ENCODE data around the gene SHANK1.
"Not testable (repeated sequence)": the region's sequence is repeated elsewhere in the genome, so short reads cannot be mapped to it uniquely, and the experiment has no call there.

Gene SHANK1

DNA sequence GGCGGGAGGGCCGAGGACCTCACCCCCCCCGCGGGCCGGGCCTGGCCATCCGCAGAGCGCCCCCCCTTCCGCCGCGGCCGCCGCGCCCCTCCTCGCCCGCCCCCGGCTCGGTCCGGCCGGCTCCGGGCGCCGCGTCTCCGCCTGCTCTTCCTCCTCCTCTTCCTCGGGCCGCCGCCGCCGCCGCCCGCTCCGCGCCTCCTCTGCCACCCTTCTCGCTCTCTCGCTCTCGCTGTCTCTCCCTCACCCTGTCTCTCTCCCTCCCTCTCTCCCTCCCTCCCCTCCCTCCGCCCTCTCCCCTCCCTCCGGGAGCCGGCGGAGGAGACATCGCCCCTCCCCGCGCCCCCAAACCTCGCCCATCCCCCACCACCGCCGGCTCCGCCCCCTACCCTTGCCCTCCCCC, at the start of gene SHANK1:
TSS of gene SHANK1 (minus strand) at position 237 of the 400 bp plus-strand sequence. CDS start 2,883 bp downstream, outside the sequence.
- DNase-seq (ENCODE audit: low read depth) = no peak

DNA sequence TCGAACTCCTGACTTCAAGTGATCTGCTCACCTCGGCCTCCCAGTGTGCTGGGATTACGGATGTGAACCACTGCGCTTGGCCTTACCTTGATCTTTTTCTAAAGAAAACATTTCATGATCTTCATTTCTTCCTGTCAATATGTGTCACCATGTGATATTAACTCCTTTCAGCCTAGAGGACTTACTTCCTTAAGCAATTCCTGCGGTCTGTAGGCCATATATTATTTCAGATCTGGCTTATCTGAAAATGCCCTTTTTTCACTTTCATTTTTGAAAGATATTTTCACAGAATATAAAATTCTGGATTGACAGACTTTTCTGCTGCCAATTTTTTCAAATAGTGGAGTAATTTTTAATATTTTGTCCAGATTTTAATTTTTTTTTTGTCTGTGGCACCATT, 48.7 kb upstream of the SHANK1 start:
- DNase-seq (ENCODE audit: low read depth) = no peak

DNA sequence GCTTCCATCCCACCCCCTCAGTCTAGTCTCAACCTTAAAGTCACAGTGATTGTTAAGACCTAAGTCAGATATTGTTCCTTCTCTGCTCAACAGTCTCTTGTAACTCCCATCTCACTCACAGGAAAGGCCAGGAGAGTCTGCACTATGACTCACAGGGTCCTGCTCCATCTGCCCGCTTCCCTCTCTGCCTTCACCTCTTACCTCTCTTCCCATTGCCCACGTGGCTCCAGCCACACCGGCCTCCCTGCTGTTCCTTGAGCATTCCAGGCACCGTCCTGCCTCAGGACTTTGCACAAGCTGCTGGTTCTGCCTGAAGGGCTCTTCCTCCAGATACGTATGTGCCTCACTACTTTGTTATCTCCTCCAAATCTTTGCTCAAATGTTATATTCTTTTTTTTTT, 47.7 kb upstream of the SHANK1 start:
- not testable (repeated sequence) for DNase-seq (ENCODE audit: low read depth)

DNA sequence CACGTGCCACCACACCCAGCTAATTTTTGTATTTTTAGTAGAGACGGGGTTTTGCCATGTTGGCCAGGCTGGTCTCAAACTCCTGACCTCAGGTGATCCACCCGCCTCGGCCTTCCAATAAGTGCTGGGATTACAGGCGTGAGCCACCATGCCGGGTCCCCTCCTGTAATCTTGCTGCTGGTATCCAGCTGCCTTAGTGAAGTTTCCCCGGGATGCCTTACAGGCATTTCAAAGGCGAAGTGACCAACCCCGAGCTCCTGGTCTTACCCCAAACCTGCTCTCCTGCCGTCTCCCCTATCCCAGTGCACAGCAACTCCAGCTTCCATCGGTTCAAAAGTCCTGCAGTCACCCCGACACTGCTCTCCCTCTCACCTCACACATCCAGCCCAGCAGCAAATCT, 47.1 kb upstream of the SHANK1 start:
- not testable (repeated sequence) for DNase-seq (ENCODE audit: low read depth)

DNA sequence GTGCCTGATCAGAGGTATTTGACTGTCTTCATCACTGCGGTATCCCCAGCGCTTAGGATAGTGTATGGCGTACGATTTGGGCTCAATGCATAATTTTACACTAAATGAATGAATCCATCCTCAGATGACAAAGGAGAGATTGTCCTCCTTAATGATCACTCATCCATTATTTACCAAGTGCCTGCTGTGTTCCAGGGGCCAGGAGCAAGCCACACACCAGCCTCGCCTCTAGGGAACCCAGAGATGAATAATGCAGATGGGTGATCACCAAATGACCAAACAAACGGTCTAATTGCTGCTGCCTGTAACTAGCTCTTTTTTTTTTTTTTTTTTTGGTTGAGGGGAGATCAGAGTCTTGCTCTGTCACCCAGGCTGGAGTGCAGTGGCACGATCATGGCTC, 44.8 kb upstream of the SHANK1 start:
- DNase-seq (ENCODE audit: low read depth) = no peak

DNA sequence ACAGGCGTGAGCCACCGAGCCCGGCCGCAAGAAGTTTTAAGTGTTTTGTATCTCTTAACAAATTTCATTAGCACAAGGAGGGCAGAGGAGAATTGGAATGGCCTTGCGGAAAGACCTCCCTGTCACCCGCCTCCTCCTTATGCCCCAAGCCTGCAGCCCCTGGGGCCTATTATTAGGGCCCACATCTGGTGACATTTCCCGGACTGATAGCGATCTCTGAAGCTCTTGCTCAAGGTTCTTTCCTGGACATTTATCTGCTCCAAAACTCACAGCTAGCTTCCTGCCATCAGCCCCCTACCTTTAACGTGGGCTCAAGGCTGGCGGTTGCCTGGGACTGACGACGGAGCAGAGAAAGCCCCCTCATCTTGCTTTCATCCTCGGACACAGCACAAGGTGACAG, 43.9 kb upstream of the SHANK1 start:
- DNase-seq (ENCODE audit: low read depth) = not testable (repeated sequence)

DNA sequence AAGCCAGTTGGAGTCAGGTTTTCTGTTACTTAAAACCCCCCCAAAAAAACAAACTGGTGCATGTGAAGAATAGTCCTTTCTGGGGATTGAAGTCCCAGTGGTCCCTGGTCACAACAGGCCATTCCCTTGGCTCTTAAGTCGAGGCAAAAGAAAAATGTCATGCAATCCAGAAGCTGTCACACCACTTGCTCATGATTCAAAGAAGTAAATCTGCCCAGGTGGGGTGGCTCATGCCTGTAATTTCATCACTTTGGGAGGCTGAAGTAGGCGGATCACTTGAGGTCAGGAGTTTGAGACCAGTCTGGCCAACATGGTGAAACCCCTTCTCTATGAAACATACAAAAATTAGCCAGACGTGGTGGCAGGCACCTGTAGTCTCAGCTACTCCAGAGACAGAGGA, 41.9 kb upstream of the SHANK1 start:
- not testable (repeated sequence) for DNase-seq (ENCODE audit: low read depth)

DNA sequence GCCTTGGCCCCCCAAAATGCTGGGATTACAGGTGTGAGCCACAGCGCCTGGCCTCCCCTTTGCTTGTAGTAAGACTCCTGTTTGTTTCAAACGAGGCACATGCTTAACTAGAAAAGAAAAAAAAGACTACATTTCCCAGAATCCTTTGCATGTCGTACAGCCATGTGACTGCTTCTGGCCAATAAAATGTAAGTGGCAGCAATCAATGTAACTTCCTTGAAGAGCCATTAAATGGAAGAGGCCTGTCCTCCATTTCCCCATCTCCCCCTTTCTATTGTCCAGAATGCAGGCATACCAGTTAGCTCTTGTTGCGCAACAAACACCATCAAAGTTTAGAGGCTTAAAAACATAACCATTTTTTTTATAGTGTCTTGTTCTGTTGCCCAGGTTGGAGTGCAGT, 40.3 kb upstream of the SHANK1 start:
- no peak for DNase-seq (ENCODE audit: low read depth)

DNA sequence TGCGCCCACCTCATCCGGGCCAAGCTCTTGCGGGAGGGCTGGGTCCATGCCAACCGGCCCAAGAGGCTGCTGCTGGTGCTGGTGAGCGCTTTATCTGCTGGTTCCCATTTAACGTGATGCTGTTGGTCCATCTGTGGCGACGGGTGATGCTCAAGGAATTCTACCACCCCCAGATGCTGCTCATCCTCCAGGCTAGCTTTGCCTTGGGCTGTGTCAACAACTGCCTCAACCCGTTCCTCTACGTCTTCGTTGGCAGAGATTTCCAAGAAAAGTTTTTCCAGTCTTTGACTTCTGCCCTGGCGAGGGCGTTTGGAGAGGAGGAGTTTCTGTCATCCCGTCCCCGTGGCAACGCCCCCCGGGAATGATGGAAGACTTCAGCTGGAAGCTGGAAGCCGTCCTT, 39.5 kb upstream of the SHANK1 start:
- not testable (repeated sequence) for DNase-seq (ENCODE audit: low read depth)

DNA sequence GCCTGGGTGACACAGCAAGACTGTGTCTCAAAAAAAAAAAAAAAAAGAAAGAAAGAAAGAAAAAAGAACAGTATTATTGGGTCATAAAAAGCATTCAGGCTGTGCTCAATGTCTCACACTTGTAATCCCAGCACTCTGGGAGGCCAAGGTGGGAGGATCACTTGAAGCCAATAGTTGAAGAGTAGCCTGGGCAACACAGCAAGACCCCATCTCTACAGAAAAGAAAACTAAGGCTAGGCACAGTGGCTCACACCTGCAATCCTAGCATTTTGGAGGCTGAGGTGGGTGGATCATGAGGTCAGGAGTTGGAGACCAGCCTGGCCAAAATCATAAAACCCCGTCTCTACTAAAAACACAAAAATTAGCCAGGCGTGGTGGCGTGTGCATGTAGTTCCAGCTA, 38.0 kb upstream of the SHANK1 start:
- not testable (repeated sequence) for DNase-seq (ENCODE audit: low read depth)

DNA sequence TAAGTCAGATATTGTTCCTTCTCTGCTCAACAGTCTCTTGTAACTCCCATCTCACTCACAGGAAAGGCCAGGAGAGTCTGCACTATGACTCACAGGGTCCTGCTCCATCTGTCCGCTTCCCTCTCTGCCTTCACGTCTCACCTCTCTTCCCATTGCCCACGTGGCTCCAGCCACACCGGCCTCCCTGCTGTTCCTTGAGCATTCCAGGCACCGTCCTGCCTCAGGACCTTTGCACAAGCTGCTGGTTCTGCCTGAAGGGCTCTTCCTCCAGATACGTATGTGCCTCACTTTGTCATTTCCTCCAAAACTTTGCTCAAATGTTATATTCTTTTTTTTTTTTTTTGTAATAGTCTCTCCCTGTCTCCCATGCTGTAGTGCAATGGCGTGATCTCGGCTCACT, 36.6 kb upstream of the SHANK1 start:
- DNase-seq (ENCODE audit: low read depth) = not testable (repeated sequence)

DNA sequence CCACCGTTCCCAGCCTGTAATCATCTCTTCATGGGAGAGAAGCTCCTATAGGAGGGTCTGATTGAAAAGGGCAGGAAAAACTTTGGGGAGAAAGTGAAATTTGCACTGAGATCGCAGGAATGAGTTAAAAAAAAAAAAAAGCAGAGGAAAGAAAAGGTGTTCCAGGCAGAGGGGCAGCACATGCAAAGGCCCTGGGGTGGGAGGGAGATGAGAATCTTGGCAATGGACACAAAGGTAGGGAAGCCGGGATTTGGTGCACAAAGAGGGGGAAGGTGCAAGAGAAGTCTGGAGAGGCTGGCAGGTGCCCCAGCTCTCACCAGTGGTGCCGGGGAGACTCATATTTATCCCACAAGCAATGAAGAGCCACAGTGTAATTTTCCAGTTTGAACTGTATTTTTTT, 34.3 kb upstream of the SHANK1 start:
- no peak for DNase-seq (ENCODE audit: low read depth)

DNA sequence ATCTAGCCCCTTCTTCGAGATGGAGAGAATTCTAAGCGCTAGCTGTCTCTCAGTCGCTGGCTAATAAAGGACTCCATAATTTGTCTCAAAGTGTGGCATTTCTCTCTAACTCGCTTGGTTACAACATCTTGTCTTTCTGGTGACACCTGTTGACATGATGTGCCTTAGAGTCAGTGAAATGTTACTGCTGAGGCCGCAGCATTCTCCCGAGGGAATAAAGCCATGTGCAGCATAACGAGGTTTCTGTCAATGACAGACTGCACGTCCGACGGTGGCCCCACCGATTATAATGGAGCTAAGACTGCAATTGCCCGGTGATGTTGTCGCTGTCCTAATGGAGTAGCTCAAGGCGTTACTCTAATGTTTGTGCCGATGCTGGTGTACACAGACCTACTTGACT, 30.4 kb upstream of the SHANK1 start:
- DNase-seq (ENCODE audit: low read depth) = no peak

DNA sequence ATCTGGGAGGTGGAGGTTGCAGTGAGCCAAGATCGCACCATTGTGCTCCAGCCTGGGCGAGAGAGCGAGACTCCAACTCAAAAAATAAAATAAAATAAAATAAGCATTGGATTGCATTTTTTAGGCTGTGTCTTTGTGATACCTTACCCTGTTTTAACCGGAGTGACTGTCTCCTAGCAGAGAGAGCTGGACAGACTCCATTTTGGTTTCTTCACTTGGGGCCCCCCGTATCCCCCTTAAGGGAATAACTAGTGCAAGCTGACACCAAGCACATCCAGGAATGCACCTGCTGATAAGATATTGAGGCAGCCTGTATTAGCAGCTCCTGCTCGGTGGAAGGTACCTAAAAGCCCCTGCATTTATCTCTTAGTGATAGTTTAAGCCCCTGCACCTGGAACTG, 29.9 kb upstream of the SHANK1 start:
- no peak for DNase-seq (ENCODE audit: low read depth)

DNA sequence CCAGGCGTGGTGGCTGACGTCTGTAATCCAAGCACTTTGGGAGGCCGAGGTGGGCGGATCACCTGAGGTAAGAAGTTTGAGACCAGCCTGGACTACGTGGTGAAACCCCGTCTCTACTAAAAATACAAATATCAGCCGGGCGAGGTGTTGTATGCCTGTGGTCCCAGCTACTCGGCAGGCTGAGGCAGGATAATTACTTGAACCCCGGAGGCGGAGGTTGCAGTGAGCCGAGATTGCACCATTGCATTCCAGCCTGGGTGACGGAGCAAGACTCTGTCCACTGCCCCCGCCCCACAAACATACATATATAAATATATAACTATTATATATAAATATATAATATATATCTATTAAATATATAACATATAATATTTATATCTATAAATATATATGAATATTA, 27.5 kb upstream of the SHANK1 start:
- not testable (repeated sequence) for DNase-seq (ENCODE audit: low read depth)

DNA sequence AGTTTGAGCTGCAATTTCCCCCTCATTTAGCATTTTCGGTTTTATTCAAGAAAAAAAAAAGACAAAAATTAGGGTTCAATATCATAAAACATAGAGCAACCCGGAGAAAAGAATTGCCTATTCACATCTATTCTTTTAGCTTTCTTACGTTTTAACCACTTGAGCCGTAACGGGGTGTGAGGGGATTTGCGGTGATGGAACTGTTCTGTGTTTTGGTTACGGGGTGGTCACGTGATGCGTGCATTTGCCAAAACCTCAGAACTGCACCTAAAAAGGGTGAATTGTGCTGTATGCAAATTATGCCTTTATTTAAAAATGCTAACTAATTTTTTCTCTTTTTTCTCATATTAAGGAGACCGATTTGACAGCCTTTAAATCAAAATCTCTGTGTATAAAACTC, 25.6 kb upstream of the SHANK1 start:
- DNase-seq (ENCODE audit: low read depth) = no peak

DNA sequence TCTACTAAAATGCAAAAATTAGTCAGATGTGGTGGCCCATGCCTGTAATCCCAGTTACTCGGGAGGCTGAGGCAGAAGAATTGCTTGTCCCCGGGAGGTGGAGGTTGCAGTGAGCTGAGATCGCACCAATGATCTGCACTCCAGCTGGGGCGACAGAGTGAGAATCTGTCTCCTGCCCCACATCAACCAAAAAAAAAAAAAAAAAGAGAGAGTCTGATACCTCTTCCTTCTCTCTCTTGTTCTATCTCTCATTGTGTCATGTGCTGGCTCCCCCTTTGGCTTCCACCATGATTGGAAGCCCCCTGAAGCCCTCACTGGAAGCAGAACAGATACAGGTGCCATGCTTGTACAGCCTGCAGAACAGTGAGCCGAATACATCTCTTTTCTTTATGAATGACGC, 23.9 kb upstream of the SHANK1 start:
- no peak for DNase-seq (ENCODE audit: low read depth)

DNA sequence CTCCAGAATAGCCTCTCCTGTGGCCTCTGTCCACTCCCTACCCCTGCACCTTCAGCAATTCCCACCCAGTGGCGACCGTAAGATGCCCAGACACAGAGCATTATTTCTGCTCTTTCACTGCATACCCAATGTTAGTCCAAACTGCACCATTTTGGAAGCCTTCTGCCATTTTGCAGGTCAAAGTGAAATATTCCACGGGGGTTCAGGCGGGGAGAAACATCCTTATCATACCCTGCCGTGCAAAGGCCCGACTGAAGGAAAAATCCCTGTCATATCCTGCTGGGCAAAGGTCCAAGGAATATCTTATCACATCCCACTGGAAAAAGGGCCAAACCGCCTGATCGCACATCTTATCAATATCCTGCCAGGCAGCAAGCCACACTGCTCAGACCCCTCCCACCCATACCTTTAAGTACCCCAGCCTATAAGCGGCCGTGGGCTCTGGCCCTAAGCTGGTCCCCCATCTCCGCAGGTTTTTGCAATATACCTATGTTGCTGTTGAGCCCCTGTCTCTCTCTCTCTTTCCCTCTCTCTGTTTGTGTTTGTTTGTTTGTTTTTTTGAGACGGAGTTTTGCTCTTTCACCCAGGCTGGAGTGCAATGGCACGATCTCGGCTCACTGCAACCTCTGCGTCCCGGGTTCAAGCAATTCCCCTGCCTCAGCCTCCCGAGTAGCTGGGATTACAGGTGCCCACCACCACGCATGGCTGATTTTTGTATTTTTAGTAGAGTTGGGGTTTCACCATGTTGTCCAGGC, 21.8 kb upstream of the SHANK1 start:
- DNase-seq (ENCODE audit: low read depth) = no peak

DNA sequence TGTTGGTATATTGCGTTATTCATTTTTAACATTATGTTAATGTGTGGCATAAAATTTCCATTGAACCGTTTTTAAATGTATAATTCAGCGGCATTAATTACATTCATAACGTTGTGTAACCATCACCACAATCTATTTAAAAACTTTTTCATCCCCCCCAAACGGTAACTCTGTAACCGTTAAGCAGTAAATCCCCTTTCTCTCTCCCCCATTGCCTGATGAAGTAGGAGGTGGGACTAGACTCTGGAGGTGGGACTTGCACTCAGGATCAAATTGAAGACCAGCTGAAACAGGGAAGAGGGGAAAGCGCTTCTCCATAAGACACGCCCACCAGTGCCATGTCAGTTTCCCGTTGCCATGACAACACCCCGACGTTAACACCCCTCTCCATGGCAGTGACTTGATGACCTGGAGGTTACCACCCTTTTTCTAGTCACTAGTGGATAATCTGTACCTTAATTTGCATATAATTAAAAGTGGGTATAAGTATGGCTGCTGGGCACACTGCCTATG, 20.4 kb upstream of the SHANK1 start:
- no peak for DNase-seq (ENCODE audit: low read depth)

DNA sequence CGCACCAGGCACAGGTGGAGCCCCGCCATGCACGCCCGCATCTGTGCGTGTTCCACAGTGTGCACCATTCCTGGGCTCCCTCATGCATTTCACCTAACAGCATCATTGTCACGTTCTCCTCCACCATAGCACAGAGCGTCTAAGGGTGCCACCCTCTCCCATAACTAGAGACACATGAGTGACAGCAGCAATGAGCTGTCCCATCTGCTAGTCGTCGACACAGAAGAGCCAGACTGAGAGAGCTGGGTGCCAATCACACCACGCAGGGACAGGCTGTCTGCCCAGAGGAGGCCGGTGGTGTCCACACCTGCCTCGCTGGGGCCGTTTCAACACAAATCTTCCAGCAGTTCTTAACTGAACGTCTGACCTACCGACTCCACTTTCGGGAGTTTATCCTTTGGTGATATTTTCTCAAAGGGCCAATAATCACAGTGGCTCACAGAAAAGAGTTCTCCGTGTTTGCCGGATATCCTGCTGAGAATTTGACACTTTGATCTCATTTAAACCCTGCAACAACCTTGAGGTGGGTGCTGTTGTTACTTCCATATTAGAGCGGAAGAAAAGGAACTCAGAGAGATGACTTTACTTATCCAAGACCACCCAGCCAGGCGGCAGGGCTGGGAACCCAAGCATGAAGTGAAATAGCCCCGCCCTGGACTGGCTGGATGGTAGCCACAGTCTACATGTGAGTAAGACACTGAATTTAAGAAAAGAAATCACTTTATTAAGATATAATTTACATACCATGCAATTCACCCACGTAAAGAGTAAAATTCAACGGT, 19.7 kb upstream of the SHANK1 start:
- DNase-seq (ENCODE audit: low read depth) = no peak

DNA sequence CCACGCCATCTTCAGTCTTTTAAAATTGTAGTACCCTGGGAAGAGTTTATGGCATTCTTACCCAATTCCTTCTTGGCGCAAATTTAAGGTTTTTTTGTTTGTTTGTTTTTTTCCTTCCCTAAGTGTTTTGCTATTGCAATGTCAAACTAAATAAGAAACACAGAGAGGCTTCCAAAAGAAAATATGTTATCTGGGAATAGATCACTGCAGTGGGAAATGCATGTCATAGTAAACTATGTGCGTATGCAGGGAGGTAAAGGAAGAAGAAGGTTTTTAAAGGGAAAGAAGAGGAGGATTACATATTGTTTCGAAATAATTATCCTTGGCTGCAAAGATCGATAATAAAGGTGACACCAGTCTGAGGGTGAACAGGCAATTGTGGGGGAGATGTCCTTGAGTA, 16.7 kb upstream of the SHANK1 start:
- DNase-seq (ENCODE audit: low read depth) = no peak

DNA sequence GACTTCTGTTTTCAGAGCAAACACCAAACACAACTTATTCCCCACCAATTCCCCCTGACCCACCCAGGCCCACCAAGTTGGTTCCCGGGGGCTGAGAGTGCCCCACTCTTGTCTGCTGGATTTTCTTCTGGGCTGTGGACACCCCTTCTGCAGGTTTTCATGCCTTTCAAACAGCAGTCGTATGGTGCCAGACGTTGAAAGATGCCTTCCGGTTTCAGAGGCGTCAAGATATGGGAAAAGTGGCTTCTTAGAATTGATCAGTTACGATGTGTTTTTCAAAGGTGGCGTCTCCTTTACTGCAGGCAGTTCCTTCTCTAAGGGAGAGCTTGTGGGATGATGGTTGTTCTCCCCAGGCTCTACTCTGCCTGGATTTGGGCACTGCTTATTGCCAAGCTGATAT, 16.3 kb upstream of the SHANK1 start:
- no peak for DNase-seq (ENCODE audit: low read depth)

DNA sequence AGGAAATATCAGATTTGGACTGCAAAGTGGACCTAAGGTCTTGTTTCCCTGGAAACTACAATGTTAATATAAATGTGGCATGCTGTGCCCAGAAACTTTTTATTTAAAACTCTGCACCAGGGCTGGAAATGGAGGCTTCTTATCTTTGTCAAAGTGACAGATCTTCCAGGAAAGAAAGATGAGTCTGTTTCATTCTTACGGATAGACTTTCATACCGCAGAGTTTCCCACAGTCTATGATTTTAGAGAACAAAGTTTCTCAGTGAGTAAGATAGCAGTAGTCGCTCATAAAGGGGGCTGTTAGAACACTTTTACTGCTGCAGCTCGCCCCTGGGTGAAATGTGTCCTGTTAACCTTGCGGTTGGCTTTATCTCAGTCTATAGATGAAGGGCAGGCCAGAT, 10.3 kb upstream of the SHANK1 start:
- DNase-seq (ENCODE audit: low read depth) = no peak

Data from GM04504 (cell line).